Activated B cell treated with CpG ODN at 0.5 μM for 24 hours (primary cell): ENCODE results near the gene SPATA1. TPM values are rescaled to one million over a fixed set of nuclear protein-coding genes. Genes with fewer than 3 reads are reported as not detected.
"Not testable (repeated sequence)": the region's sequence is repeated elsewhere in the genome, so short reads cannot be mapped to it uniquely, and the experiment has no call there.

ENCODE experiments used
- ATAC-seq: fragments of 200-7000 bp; cut with Tn5 transposase; one replicate; pipeline ENCODE4 v1.10.0; 2021; ENCODE audit warnings: low read depth, mild to moderate bottlenecking, moderate library complexity
- CTCF ChIA-PET: fragments of 350-600 bp; sonication (Branson Sonifier 250); formaldehyde crosslinking; loops from one replicate; lab custom pipeline; 2021; ENCODE audit warnings: antibody characterized with exemption; lab: Charles Lee
- POLR2A ChIA-PET: fragments of 350-600 bp; sonication (Branson Sonifier 250); formaldehyde crosslinking; loops from one replicate; lab custom pipeline; 2021; ENCODE audit warnings: antibody characterized with exemption; lab: Charles Lee
- DNase-seq: peaks from one replicate; pipeline ENCODE4 v3.0.0; 2022
- H3K27ac Mint-ChIP-seq: one replicate; pipeline ENCODE4 v1.8.0; 2020; ENCODE audit warnings: mixed read lengths
- H3K27me3 Mint-ChIP-seq: one replicate; pipeline ENCODE4 v1.8.0; 2021; ENCODE audit warnings: mixed read lengths
- H3K36me3 Mint-ChIP-seq: one replicate; pipeline ENCODE4 v1.8.0; 2021; ENCODE audit warnings: low read depth, mixed read lengths
- H3K4me1 Mint-ChIP-seq: one replicate; pipeline ENCODE4 v1.8.0; 2021; ENCODE audit warnings: mixed read lengths
- H3K4me3 Mint-ChIP-seq: one replicate; pipeline ENCODE4 v1.8.0; 2020; ENCODE audit warnings: mild to moderate bottlenecking, mixed read lengths
- H3K9me3 Mint-ChIP-seq: one replicate; pipeline ENCODE4 v1.8.0; 2020; ENCODE audit warnings: mixed read lengths
- intact Hi-C: fragments of 100-400 bp; cut with micrococcal nuclease; formaldehyde crosslinking; loops from one replicate; pipeline ENCODE4 v1.15.1; 2024
- total RNA-seq: library from RNA; stranded (reverse); gene quantifications from 2 replicates; pipeline ENCODE4 v1.2.3, GENCODE V29; 2022
- TF ChIP-seq, protein P1 (sequence below): fragments of 200-600 bp; IDR thresholded peaks from one replicate; pipeline ENCODE4 v1.8.0; 2022; ENCODE audit warnings: antibody characterized with exemption, mild to moderate bottlenecking

Gene SPATA1
- total RNA-seq, 1 donor from 2014 or later = 4.6 TPM

DNA sequence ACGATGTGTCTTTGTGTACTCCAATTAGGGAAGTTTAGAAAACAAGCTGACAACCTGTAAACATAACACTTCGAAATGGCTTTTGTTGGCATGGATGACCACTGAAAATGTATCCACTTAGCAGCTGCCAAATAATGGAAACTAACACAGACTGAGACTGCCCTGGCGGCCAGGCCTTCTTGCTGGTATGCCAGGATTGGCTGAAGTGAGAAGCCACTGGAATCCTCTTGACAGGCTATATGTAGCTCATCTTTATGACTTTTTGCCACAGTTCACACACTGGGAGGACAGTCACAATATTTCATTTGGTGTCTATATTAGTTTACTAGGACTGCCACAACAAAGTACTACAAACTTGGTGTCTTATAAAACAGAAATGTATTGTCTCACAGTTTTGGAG, 80.9 kb downstream of the SPATA1 start:
- CTCF ChIA-PET = interaction anchor here (1.3 kb wide), 1 partner anchor 21 kb away, joined by 3 read pairs; no protein-coding TSS in a partner anchor
- no peak for DNase-seq
- H3K36me3 Mint-ChIP-seq = no peaks in the 10 kb centered on the region
- intact Hi-C loops = no loop called here
- H3K9me3 Mint-ChIP-seq = peaks cover 8% of the 10 kb centered on the region
- no peak for ATAC-seq
- H3K27me3 Mint-ChIP-seq = no peaks in the 10 kb centered on the region
- H3K4me3 Mint-ChIP-seq = no peak overlapping the region
- H3K4me1 Mint-ChIP-seq = peaks cover 24% of the 10 kb centered on the region
- no peak overlapping the region for H3K27ac Mint-ChIP-seq
- TF ChIP-seq, protein P1, sequence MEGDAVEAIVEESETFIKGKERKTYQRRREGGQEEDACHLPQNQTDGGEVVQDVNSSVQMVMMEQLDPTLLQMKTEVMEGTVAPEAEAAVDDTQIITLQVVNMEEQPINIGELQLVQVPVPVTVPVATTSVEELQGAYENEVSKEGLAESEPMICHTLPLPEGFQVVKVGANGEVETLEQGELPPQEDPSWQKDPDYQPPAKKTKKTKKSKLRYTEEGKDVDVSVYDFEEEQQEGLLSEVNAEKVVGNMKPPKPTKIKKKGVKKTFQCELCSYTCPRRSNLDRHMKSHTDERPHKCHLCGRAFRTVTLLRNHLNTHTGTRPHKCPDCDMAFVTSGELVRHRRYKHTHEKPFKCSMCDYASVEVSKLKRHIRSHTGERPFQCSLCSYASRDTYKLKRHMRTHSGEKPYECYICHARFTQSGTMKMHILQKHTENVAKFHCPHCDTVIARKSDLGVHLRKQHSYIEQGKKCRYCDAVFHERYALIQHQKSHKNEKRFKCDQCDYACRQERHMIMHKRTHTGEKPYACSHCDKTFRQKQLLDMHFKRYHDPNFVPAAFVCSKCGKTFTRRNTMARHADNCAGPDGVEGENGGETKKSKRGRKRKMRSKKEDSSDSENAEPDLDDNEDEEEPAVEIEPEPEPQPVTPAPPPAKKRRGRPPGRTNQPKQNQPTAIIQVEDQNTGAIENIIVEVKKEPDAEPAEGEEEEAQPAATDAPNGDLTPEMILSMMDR = no peak
- POLR2A ChIA-PET = interaction anchor here (0.6 kb wide), 1 partner anchor 463 kb away, joined by 3 read pairs; no protein-coding TSS in a partner anchor

DNA sequence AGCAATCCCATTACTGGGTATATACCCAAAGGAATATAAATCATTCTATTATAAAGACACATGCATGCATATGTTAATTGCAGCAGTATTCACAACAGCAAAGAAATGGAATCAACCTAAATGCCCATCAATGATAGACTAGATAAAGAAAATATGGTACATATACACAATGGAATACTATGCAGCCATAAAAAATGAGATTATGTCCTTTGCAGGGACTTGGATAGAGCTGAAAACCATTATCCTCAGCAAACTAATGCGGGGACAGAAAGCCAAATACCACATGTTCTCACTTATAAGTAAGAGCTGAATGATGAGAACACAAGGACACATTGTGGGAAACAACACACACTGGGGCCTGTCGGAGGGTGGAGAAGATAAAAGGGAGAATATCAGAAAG, 88.8 kb downstream of the SPATA1 start:
- DNase-seq, H3K27me3 Mint-ChIP-seq, CTCF ChIA-PET, intact Hi-C loops, H3K9me3 Mint-ChIP-seq, ATAC-seq, H3K27ac Mint-ChIP-seq, H3K36me3 Mint-ChIP-seq, H3K4me3 Mint-ChIP-seq, POLR2A ChIA-PET: not testable (repeated sequence)
- peaks cover 22% of the 10 kb centered on the region for H3K4me1 Mint-ChIP-seq

DNA sequence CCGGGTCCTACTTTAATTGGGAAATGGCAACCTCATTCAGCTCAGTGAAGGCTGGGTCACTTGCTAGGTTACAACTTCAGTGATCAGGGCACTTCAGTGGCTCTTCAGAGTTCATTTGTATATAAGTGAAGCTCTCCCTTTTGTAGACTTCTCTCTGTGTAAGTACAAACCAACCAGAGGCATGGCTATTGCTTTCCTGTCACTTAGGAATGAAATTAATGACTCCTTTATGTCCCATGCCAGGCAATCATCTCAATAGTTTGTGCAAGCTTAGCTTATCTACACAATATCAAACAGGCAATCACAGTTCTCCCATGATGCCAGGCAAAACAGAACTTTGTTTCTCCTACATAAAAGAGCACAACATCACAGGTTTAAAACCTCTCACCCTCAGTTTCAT, 90.8 kb downstream of the SPATA1 start:
- Mint-ChIP-seq H3K9me3 (peaks cover 9% of the 10 kb centered on the region), H3K4me1 (peaks cover 22% of the 10 kb centered on the region), H3K4me3 (no peak overlapping the region), H3K27me3 (no peaks in the 10 kb centered on the region), H3K36me3 (no peaks in the 10 kb centered on the region), H3K27ac (no peak overlapping the region)
- ChIA-PET CTCF (no interaction called here), POLR2A (interaction anchor here (5.0 kb wide), 1 partner anchor 23 kb away, joined by 44 read pairs; the partner anchor contains the start of gene CTBS)
- TF ChIP-seq, protein P1 = no peak
- ATAC-seq (no peak), DNase-seq (no peak)
- intact Hi-C loops = no loop called here

DNA sequence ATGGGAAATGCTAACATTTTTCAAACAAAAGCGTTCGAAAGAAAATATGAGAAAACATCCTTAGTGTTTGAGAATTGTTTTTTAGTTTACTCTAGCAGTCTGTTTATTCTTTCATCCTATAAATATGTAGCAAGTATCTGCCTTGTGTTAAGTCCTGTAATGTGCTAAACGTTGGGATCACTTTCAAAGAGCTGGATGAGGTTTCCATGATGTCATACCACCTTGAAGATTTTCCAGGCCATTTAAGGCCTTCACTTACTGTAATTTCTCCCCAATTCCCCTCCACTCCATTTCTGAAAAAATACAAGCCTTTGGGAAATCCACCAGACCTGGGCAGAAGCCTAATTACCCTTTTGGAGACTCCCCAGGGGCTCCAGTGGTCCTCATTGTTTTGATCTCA, 92.2 kb downstream of the SPATA1 start:
- ATAC-seq (no peak), DNase-seq (no peak)
- ChIA-PET CTCF (no interaction called here), POLR2A (interaction anchor here (2.7 to 5.0 kb wide), 2 partner anchors 25 to 92 kb away, joined by 10 to 44 read pairs; partner anchors contain the start of genes CTBS, GNG5 and SPATA1)
- no peaks in the 10 kb centered on the region for H3K36me3 Mint-ChIP-seq
- peak overlapping the region; percentile 88 for H3K27ac Mint-ChIP-seq
- H3K4me1 Mint-ChIP-seq = peaks cover 17% of the 10 kb centered on the region
- intact Hi-C loops = loop anchor here (1.0 to 2.0 kb wide), 3 partner anchors 15 to 92 kb away; partner anchors contain the start of genes CTBS, GNG5 and SPATA1
- no peaks in the 10 kb centered on the region for H3K27me3 Mint-ChIP-seq
- no peak overlapping the region for H3K4me3 Mint-ChIP-seq
- peaks cover 4% of the 10 kb centered on the region for H3K9me3 Mint-ChIP-seq
- TF ChIP-seq, protein P1 = no peak

DNA sequence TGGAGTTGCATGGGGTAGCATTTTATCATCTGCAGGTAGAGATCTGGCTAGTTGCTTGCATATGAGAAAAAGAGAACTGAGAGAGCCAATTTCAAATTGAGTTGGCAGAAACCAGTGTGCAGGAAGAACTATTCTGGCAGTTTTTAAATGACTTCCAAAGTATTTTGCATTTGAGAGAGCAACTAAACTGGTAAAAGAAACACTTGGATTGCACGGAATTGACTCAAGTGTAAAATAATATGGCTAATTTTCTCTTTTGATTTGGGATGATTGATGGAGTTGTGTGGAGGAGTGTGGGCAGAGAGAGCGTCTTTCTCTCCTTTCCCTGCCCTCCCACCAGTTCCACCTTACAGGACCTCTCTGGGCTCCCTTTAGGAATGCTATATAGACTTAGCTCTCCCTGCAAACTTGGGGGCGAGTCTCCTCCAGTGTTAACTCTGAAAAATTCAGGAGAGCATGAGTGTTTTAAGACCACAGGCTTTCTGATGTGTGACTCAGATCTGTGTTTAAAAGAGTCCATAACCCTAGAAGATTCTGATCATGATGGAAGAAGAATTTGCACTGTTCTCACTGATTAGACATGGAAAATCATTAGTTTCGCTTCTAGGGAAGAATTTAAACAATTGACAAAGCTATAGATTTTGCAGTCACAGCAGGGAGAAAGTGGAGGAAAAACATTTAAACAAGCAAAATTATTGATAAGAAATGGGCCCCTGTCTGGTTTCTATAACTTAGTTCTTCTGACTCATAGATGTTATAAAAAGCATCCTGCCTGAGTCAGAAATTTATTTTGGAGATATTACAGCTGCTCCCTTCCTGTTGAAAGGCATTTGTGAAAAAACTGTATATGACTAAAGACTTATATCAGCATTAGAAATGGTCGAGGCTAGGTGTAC, 92.9 kb downstream of the SPATA1 start:
- CTCF ChIA-PET = no interaction called here
- Mint-ChIP-seq H3K27ac (peak overlapping the region; percentile 88), H3K4me1 (peaks cover 17% of the 10 kb centered on the region), H3K36me3 (no peaks in the 10 kb centered on the region), H3K4me3 (peak overlapping the region; percentile 53), H3K9me3 (peaks cover 6% of the 10 kb centered on the region), H3K27me3 (no peaks in the 10 kb centered on the region)
- DNase-seq = no peak
- POLR2A ChIA-PET = interaction anchor here (2.7 to 5.0 kb wide), 2 partner anchors 25 to 93 kb away, joined by 10 to 44 read pairs; partner anchors contain the start of genes CTBS, GNG5 and SPATA1
- intact Hi-C loops = loop anchor here (1.0 to 2.0 kb wide), 4 partner anchors 16 to 93 kb away; partner anchors contain the start of genes CTBS, GNG5 and SPATA1
- ATAC-seq = peak; percentile 63
- TF ChIP-seq, protein P1 = no peak
